Activated CD4-positive, alpha-beta T cell treated with anti-CD3 and anti-CD28 coated beads, Interleukin-2, amount 50 U/mL, for 16 hours (primary cell): ENCODE data around the gene SENP5.

ENCODE experiments used
- DNase-seq: peaks from one replicate; pipeline ENCODE4 v3.0.0-alpha.2; 2020

SENP5 gene

DNA sequence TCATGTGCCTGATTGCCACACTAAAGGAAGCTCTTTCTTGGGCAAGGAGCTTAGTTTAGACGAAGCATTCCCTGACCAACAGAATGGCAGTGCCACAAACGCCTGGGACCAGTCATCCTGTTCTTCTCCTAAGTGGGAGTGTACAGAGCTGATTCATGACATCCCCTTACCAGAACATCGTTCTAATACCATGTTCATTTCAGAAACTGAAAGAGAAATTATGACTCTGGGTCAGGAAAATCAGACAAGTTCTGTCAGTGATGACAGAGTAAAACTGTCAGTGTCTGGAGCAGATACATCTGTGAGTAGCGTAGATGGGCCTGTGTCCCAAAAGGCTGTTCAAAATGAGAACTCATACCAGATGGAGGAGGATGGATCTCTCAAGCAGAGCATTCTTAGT lies 18.4 kb downstream of the SENP5 start:
- DNase-seq = peak; percentile 61

DNA sequence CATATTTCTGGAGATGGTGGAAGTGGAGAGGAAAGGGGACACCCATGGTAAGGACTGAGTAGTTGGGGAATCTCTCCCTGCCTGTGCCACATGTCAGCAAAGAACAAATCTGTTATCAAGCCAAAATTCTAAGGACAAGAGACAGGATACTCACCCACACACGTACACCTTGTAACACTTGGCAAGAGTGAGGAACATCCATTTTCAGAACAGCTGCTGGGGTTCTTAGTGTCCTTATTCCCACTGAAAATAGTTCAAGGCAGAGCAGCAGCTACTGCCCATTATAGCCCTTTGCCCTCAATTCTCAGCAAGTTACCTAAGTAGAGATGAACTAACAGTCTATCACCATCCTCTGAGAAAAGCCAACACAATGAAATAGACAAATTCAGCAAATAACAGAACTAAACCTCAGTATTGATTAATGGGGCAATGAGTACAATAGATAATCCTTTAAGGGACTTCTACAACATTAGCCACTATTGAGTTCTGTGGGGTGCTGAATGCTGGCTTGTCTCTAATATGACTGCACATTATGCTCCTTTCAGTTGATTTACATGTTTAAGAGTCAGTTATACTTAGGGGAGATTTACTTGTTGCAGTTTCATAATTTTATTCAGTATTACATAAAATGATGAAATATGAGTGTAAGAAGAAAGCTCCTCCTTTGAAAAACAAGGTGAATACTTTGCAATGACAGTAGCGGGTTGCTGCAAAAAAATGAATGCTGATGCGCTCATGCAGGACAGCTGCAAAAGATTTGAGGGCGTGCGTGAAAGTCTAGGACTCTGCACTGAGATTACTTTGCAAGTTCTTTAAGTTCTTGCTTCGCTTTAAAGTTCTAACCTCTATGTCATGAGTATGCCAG lies 22.4 kb downstream of the SENP5 start:
- DNase-seq = no peak

DNA sequence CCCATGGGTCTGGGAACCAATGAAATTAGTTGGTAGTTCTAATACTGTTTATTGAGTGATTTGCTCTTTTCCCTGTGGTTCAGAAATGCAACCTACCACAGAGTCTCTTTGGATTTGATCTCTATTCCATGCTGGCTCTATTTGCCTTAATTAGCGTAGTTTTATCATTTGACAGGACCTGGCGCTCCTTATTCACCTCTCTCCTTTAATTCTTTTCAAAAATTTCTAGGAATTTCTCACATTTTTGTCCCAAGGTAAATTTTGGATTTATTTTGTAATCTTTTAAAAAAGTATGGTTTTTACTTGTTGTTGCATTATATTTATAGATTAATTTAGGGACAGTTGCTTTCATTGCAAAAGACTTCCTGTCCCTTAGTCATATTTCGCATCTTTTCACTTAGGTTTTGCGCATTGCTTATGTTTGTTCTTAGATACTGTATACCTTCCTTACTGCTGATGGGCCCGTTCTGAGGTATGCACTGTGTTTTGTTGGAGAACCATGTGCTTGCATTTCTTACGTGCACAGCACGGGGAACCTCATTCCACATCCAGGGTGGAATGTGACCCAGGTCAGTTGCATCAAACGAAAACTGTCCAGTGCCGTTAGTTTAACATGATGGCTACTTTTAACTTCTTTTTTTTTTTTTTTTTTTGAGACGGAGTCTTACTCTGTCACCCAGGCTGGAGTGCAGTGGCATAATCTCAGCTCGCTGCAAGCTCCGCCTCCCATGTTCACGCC lies 27.0 kb downstream of the SENP5 start:
- DNase-seq = no peak

DNA sequence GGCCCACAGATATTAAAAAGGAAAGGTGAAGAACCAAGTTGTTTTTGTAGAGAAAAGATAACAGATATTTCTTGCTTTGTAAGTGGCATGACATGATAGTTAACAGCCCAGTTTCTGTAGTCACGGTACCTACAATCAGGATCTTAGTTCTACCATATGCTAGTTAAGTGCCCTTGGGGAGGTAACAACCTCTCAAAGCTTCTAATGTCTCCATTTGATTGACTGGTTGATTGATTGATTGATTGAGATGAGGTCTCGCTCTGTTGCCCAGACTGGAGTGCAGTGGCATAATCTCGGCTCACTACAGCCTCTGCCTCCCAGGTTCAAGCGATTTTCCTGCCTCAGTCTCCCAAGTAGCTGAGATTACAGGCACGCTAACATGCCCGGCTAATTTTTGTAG lies 28.5 kb downstream of the SENP5 start:
- no peak for DNase-seq

DNA sequence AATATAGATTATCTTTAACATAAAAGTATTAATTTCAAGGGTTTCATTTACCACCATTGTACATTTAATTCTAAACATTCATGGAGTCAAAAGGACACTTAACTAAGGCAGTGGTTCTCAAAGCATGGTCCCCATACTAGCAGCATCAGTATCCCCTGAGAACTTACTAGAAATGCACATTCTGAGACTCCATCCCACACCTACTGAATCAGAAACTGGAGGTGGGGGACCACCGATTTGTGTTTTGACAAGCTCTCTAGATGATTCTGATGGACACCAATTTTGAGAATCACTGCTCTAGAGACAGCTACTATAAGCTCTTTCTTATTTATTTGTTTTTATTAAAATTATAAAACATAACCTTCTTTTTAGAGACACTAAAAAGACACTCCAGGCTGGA lies 34.0 kb downstream of the SENP5 start:
- no peak for DNase-seq

DNA sequence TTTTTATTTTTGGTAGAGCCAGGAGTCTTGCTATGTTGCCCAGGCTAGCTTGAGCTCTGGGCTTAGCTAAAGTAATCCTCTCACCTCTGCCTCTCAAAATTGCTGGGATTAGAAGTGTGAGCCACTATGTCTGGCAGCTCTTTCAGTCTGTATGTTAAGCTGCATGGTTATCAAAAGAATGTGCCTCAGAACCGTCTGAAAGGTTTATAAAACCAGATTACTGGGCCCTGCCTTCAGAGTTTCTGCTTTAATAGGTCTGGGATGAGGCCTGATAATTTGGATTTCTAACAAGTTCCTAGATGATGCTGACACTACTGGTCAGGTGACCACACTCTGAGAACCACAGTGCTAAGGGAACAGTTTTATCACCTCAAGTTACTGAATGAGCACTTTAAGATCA lies 34.6 kb downstream of the SENP5 start:
- DNase-seq = no peak

DNA sequence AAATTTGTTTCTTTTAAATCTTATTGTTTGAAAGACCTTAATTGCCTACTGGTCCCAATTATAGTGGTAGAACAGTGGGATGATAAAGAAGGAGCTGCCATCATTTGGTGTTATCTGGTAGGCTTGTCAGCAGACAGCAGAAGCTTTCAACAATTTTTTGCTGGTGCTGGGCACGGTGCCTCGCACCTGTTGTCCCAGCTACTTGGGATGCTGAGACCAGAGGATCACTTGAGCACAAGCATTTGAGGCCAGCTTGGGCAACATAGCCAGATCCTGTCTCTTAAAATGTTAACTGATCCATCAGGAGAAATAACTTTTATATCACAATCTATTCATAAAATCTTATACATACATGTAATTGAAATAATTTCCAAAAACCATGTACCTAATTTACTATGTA lies 36.0 kb downstream of the SENP5 start:
- no peak for DNase-seq

DNA sequence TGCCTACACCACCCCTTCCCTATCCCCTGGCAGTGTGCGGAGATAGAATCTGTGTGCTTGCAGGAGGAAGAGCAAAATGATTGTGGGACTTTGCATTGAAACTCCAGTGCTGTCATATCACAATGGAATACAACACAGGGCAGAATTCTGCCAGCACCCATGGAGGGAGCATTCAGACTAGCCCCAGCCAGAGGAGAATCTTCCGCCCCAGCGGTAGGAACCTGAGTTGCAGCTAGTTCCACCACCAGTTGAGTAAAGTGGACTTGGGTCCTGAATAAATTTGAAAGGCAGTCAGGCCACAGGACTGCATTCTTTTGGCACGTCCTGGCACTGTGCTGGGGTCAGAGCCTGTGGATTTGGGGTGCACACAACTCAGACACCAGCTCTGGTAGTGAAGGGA lies 47.1 kb downstream of the SENP5 start:
- no peak for DNase-seq

DNA sequence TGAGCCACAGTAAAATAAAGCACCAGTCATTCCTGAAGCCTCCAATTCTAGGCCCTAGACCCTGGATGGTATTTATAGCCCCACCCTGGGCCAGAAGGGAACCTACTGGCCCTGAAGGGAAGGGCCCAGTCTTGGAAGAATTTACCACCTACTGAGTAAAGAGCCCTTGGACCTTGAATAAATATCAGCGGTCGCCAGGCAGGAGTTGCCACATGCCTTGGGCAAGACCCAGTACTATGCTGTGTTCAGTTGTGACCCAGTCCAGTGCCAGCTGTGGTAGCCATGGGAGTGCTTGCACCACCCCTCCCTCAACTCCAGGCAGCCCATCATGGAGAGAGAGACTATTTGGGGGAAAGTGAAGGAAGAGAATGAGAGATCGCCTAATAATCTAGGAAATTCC lies 47.7 kb downstream of the SENP5 start:
- no peak for DNase-seq

DNA sequence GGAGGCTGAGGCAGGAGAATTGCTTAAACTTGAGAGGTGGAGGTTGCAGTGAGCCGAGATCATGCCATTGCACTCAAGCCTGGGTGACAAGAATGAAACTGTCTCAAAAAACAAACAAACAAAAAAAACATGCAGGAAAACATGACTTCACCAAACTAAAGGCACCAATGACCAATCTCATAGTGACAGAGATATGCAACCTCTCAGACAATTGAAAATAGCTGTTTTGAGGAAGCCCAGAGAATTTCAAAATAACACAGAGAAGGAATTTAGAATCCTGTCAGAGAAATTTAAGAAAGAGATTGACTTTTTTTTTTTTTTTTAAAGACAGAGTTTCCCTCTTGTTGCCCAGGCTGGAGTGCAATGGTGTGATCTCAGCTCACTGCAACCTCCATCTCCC lies 48.5 kb downstream of the SENP5 start:
- no peak for DNase-seq

DNA sequence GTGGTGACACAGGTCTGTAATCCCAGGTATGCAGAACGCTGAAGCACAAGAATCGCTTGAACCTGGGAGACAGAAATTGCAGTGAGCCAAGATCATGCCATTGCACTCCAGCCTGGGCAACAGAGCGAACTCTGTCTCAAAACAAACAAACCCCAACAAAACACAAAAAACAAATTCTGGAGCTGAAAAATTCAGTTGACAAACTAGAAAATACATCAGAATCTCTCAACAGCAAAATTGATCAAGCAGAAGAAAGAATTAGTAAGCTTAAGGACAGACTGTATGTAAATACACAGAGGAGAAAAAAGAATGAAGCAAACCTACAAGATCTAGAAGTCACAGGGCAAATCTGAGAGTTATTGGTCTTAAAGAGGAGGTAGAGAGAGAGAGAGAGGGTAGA lies 49.3 kb downstream of the SENP5 start:
- no peak for DNase-seq

DNA sequence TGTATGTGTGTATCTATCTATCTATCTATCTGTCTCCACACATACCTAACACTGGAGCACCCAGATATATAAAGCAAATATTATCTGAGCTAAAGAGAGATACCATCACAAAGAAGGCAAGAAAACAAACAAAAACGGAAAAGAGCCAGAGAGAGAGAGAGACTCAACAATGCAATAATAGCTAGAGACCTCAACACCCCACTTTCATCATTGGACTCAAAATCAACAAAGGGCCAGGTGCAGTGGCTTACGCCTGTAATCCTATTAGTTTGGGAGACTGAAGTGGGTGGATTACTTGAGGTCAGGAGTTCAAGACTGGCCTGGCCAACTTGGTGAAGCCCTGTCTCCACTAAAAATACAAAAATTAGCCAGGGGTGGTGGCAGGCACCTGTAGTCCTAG lies 51.2 kb downstream of the SENP5 start:
- no peak for DNase-seq

DNA sequence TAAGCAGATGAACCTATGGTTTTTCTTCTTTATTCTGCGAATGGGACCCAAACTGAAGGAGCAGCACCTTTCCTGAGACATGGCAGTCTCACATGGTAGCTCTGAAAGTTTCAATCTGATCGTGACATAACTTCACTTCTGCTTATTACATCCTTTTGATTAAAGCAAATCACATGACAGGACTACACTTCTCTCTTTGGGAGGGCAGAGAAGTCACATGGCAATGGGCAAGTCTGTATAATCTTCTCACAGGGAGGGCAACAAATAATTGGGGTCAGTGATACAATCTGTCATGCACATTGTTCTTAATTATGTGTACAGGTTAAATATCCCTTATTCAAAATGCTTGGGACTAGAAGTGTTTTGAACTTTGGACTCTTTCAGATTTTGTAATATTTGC lies 53.0 kb downstream of the SENP5 start:
- DNase-seq = no peak

DNA sequence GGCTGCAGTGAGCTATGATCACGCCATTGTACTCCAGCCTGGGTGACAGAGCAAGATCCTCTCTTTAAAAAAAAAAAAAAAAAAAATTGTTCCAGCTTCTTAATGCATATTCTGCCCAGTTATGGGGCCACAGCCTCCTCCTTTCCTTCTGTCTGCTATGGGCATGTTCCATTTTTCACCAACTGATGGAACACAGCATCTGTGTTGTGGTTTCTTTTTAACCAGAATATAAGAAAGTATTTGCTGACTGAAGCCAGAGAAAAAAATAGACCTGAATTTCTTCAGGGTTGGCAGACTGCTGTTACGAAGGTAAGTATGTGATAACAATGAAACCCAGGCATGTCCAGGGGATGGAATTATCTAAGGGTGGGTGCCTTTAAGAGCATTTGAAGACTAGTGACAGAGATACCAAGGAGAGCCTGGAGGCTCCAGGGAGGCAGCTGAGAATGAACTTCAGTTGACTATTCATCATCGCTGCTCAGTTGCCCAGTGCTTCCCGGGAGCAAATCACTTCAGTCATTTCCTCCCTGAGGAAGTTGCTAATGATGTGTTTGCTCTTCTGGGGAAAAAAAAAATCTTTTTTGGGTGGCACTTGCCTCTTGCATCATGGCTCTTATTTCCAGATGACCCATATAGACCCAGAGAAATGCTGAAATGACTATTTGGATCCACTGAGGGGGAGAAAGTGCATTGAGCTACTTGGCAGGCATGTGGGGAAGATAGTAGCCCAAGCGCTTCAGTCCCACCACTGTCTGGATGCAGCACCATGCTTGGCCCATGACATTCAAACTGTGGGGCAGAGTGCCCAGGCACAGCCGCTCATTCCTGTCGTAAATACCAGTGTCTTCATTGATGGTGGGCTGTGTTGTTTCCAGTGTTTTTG lies 60.1 kb downstream of the SENP5 start:
- DNase-seq = no peak

DNA sequence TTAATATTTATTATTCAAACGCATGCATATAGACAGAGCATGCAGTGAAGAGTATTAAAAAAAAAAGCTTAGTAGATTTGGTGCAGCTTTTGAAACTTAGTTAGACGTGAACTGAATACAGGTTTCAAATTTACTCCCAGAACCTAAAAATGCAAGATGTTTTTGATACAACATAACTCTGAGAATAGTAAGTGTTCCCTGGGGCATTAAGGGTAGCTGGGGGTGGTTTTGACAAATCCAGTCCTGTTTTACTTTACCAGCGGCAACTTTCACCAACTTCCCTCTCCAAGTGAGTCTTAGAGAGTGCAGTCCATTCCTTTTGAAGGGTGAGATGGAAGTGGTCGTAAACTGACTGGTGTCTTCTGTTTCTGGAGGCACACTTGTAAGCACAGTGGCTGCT lies 63.4 kb downstream of the SENP5 start:
- DNase-seq = no peak

DNA sequence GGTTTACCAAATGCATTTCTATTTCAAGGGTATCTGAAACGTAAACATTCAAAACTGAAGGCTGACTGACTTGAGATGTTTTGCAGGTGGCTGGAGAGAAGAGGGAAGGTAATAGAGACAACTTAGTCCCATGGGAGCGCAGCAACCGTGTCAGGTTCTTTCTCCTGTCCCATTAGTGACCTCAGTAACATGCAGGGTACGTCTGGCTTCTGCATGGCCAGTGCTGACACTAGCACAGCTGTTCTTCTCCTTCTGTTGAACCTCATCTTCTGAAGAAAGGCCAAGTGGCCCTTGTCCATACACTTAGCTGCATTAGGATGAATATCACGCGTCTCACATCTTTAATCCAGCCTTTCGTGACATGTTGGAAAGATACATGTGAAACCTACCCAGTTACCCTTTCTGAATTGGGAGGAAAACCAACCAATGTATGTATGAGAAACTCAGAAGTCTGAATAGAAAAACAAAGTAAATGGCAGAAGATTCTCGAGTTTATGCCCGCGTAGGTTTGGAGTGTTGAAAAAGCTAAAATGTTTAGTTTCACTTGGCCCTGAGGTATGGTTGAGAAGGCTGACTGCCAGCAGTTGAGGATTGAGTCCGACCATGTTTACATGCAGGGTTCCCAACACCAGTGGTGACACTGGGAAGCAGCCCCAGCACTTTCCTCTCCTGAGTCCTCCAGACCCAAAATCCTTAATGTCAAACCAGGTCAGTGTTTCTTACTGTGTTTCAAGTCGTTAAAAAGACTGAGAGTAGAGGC lies 64.3 kb downstream of the SENP5 start:
- DNase-seq = no peak

DNA sequence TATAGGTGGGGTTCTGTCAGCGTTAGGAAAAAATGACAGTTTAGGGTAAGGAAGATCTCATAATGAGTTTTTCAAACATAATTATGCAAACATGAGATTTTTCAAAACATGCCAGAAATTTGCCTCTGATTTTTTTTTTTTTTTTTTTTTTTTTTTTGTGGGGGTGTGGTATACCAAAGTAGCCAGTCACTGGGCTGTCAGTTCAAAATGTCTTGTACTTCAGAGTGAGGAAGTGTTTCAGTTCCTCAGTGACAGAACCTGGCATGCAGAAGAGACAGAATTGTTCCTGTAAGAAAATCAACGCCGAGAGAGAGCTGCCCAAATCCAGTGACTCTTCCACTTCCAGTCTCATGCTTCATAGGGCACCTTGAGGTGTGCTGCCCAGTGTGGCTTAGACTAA lies 64.9 kb downstream of the SENP5 start:
- DNase-seq = no peak

DNA sequence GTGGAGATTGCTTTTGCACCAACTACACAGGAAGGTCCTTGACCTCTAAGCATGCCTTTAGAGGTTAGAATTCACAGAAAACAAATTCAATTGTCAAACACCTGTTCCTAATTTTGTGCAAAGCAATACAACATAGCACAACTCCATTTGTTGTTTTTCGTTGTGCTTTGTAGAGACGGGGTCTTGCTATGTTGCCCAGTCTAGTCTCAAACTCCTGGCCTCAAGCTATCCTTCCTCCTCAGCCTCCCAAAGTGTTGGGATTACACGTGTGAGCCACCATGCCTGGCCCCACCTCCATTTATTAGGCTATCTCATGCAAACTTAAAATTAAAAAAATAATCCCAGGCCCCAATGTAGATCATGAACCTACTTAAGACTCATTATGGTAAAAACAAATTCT lies 68.6 kb downstream of the SENP5 start:
- DNase-seq = no peak

DNA sequence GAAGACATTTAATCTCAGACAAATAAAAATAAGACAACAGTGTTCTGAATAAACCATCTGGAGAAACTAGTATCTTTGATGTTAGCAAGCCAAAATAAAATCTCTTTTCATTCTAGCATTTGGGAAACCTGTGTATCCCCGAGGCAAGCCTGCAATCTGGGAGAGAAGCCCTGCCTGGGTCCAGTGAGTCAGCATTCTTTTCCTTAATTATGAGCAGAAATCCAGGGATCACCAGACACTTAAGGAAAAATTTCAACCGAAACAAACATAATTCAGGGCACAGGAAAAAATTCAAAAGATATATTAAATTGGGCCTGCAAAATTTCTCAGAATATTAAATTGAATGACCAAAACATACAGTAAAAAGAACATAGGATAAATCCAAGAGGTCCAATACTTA lies 70.4 kb downstream of the SENP5 start:
- DNase-seq = no peak

DNA sequence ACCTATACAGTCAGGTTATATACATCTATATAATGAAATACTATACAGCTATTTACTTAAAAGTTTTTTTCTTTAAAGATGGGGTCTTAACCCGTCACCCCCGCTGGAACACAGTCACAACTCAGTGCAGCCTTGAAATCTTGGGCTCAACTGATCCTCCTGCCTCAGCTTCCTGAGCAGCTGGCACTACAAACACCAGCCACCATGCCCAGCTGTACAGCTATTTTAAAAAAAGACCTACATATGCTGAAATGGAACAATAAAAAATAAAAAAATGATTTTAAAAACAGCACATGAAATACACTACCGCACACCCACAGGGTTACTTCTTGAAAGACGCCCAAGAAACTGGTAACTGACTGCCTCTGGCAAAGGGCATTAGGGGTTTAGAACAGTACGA lies 70.9 kb downstream of the SENP5 start:
- DNase-seq = no peak

DNA sequence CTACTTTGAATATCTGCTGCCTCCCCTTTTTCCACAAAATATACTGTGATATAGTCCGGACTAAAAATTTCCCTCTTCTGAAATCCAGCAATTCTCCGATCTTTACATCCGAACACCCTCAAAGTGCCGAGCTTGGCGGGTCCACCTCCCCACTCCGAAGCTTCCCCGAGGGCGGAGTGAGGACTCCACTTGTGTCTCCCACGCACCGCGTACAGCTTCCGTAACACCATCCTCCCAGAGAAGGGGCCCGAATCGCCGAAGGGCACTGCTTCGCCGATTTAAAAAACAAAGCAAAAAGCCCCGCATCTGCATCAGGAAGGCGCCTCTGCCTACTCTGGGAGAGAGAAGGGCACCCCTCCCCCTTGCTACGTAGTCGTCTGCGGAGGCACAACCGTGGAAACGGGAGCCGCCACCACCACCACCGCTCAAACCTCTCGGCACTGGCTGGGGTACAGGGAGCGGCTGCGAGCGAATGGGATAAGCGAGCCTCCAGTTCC lies 74.1 kb downstream of the SENP5 start:
- peak; percentile 58 for DNase-seq

DNA sequence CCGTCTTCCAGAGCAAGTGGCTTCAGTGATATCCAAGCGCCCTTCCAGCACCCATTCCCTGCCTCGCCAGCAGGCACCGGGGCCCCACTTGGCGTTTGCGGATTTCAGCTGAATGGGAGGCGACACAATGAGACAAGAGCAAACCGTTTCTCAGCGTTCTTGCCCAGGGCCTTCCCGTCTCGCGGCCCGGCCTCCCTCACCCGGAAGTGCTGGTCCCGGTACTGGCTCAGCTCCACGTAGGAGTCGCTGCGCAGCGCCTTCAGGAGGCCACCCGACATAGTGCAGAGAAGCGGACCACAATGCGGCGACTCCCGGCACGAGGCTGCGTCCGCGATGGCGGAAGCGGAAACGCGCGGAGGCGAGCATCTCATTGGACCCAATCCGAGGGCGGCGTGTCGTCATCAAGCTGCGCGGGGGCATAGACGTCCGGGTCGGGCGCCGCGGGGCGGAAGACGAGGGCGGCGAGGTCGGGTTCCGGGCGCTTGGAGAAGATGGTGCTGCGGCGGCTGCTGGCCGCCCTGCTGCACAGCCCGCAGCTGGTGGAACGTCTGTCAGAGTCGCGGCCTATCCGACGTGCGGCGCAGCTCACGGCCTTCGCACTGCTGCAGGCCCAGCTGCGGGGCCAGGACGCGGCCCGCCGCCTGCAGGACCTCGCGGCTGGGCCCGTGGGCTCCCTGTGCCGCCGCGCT lies 74.7 kb downstream of the SENP5 start, which contains the start of gene NCBP2:
NCBP2 (minus strand) TSS at position 303 of the 689 bp plus-strand sequence; CDS start at position 278, 25 bp downstream.
- DNase-seq = peak; percentile 99
